T-helper 1 cell treated with Interleukin-12 subunit alpha and Interleukin-12 subunit beta and Interleukin-4 antibody, amounts not matched to agents 30 μg/mL and 1 μg/mL, for 36 hours (primary cell): Measurements from ENCODE around the gene FOSL2.

Experiments
- H3K27ac Mint-ChIP-seq: one replicate; pipeline ENCODE4 v1.8.0; 2021; ENCODE audit warnings: mild to moderate bottlenecking, mixed read lengths
- H3K27me3 Mint-ChIP-seq: one replicate; pipeline ENCODE4 v1.8.0; 2021; ENCODE audit warnings: low read depth, mixed read lengths
- H3K36me3 Mint-ChIP-seq: one replicate; pipeline ENCODE4 v1.8.0; 2021; ENCODE audit warnings: low read depth, mixed read lengths
- H3K4me1 Mint-ChIP-seq: one replicate; pipeline ENCODE4 v1.8.0; 2021; ENCODE audit warnings: low read depth, mixed read lengths
- H3K4me3 Mint-ChIP-seq: one replicate; pipeline ENCODE4 v1.8.0; 2021; ENCODE audit warnings: mild to moderate bottlenecking, moderate library complexity, mixed read lengths
- H3K9me3 Mint-ChIP-seq: one replicate; pipeline ENCODE4 v1.8.0; 2021; ENCODE audit warnings: mixed read lengths

FOSL2 gene

GRCh38 chr2:28430788-28431418 lies 38.2 kb downstream of the FOSL2 start:
- H3K36me3 Mint-ChIP-seq: peaks cover 4% of the 10 kb centered on the region
- H3K27ac Mint-ChIP-seq: peak overlapping the region; percentile 46
- no peak overlapping the region for H3K4me3 Mint-ChIP-seq
- peaks cover 4% of the 10 kb centered on the region for H3K9me3 Mint-ChIP-seq
- no peaks in the 10 kb centered on the region for H3K27me3 Mint-ChIP-seq
- H3K4me1 Mint-ChIP-seq: peaks cover 46% of the 10 kb centered on the region

DNA sequence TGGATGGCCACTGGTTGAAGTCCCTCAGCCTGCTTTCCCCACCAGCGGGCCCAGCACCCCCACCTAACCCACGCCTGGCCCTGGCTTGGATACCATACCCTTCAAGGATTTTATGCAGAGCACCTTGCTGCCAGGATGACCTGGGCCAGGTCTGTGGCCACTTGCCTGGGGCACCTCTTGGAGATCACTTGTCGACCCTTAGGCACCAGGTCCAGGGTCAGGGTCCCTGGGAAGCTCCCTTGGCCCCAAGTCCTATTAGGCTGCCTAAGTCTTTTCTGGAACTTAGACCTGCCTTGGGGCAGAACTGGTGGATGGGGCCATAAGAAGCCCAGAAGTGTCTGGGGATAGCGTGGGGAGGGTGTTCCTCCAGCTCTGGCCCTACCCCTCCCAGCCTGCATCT lies 39.1 kb downstream of the FOSL2 start:
- peaks cover 4% of the 10 kb centered on the region for H3K36me3 Mint-ChIP-seq
- H3K4me3 Mint-ChIP-seq: no peak overlapping the region
- H3K9me3 Mint-ChIP-seq: peaks cover 4% of the 10 kb centered on the region
- peaks cover 42% of the 10 kb centered on the region for H3K4me1 Mint-ChIP-seq
- no peak overlapping the region for H3K27ac Mint-ChIP-seq
- no peaks in the 10 kb centered on the region for H3K27me3 Mint-ChIP-seq

DNA sequence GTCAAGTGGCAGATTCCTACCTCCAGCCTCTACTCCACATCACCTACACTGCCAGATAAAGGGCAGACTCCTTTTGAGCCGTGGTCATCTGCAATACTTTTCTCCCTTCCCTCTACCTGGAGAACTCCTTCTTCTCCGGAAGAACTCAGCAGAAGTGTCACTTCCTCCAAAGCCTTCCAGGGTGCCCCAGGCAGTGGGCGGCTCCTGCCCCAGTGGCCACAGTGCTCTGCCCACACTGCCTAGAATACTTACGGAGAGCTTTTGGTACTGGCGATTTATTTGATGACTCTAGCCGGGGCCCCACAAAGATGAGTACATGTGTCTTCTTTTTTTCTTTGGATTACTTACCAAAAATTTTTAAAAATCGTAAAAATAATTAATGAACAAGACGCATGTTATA lies 39.7 kb downstream of the FOSL2 start:
- Mint-ChIP-seq H3K9me3 (peaks cover 4% of the 10 kb centered on the region), H3K36me3 (peaks cover 4% of the 10 kb centered on the region), H3K27me3 (no peaks in the 10 kb centered on the region), H3K27ac (no peak overlapping the region), H3K4me3 (no peak overlapping the region), H3K4me1 (peaks cover 42% of the 10 kb centered on the region)

DNA sequence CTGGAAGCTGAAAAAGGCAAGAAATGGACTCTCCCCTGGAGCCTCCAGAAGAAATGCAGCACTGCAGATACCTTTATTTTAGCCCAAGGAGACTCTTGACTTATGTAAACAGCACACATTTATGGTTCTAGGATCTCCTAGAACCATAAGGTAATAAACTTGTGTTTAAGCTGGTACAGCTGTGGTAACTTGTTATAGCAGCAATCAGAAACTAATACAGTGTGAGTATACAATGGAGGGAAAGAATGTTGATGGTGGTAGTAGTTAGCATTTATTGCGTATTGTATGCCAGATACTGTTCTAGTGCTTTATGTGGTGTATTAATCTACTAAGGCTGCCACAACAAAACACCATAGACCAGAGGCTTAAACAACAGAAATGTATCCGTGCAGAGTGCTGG lies 40.6 kb downstream of the FOSL2 start:
- no peaks in the 10 kb centered on the region for H3K27me3 Mint-ChIP-seq
- peaks cover 4% of the 10 kb centered on the region for H3K36me3 Mint-ChIP-seq
- H3K27ac Mint-ChIP-seq: no peak overlapping the region
- H3K9me3 Mint-ChIP-seq: peaks cover 4% of the 10 kb centered on the region
- peaks cover 42% of the 10 kb centered on the region for H3K4me1 Mint-ChIP-seq
- H3K4me3 Mint-ChIP-seq: no peak overlapping the region

- Mint-ChIP-seq H3K4me1 (peaks cover 47% of the 10 kb centered on the region), H3K27me3 (no peaks in the 10 kb centered on the region), H3K9me3 (peaks cover 4% of the 10 kb centered on the region), H3K4me3 (no peak overlapping the region), H3K36me3 (peaks cover 4% of the 10 kb centered on the region), H3K27ac (no peak overlapping the region)
Observed at GRCh38 chr2:28433935-28434599, 41.4 kb downstream of the FOSL2 start.

GRCh38 chr2:28434600-28434989 lies 41.9 kb downstream of the FOSL2 start:
- no peaks in the 10 kb centered on the region for H3K27me3 Mint-ChIP-seq
- peaks cover 46% of the 10 kb centered on the region for H3K4me1 Mint-ChIP-seq
- no peak overlapping the region for H3K27ac Mint-ChIP-seq
- H3K4me3 Mint-ChIP-seq: no peak overlapping the region
- peaks cover 4% of the 10 kb centered on the region for H3K9me3 Mint-ChIP-seq
- H3K36me3 Mint-ChIP-seq: peaks cover 4% of the 10 kb centered on the region

DNA sequence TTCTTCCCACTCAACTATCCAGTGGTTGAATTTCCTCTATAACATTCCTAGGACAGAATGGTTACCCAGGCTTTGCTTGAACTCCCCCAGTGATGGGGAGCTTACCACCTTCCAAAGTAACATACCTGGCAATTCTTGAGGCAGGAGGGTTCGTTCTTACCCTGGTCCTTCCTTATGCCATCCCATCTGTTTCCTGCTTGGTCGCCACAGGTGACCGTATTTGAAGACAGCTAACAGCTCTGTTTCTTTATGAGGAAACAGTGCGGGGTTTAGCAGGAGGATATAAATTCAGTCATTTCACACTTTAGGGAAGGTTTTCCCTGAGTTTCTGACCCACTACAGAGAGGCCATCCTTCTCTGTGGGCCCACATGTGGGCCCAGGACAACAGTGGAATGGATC lies 42.6 kb downstream of the FOSL2 start:
- Mint-ChIP-seq H3K9me3 (peaks cover 4% of the 10 kb centered on the region), H3K27me3 (no peaks in the 10 kb centered on the region), H3K36me3 (peaks cover 4% of the 10 kb centered on the region), H3K4me3 (no peak overlapping the region), H3K4me1 (peaks cover 41% of the 10 kb centered on the region), H3K27ac (no peak overlapping the region)

GRCh38 chr2:28435814-28436351 lies 43.2 kb downstream of the FOSL2 start:
- Mint-ChIP-seq H3K4me1 (peaks cover 34% of the 10 kb centered on the region), H3K36me3 (peaks cover 4% of the 10 kb centered on the region), H3K9me3 (peaks cover 4% of the 10 kb centered on the region), H3K4me3 (no peak overlapping the region), H3K27ac (no peak overlapping the region), H3K27me3 (no peaks in the 10 kb centered on the region)

- H3K27ac Mint-ChIP-seq: no peak overlapping the region
- H3K4me1 Mint-ChIP-seq: peaks cover 31% of the 10 kb centered on the region
- no peak overlapping the region for H3K4me3 Mint-ChIP-seq
- H3K36me3 Mint-ChIP-seq: peaks cover 4% of the 10 kb centered on the region
- peaks cover 4% of the 10 kb centered on the region for H3K9me3 Mint-ChIP-seq
- H3K27me3 Mint-ChIP-seq: no peaks in the 10 kb centered on the region
Observed at GRCh38 chr2:28436525-28437051, 43.9 kb downstream of the FOSL2 start.

DNA sequence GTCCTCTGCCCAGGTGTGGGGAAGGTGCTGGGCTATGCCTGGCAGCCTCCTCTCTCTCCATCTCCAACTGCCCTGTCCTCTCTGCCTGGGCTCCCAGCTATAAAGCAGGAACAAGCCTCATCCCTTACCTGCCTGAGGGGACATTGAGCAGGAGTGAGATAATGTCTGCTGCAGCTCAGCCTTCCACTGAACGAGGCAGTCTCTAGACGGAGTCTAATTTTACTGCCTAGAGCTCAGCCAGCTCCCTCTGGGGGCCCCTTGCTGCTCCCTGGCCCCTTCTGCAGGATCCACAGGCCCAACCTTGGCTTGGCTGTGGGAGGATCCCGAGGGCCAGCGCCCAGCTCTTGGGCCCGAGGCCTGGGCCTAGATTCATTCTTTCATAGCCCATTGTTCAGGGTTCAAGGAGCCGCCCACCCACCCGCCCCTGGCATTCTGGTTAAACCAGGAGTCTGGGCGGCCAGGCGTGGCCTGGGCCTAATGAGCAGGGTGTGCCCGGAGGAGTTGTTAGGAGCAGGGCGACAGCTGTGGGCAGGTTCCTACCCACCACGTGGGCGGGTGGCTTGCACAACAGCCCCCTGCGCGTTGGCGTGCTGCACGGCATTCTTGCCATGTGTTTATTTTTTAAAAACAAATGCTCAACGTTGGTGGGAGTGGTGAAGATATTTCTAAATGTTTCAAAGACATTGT lies 44.6 kb downstream of the FOSL2 start:
- Mint-ChIP-seq H3K36me3 (peaks cover 4% of the 10 kb centered on the region), H3K4me1 (peaks cover 27% of the 10 kb centered on the region), H3K4me3 (no peak overlapping the region)

GRCh38 chr2:28437918-28438317 lies 45.3 kb downstream of the FOSL2 start:
- H3K4me3 Mint-ChIP-seq: no peak overlapping the region
- no peak overlapping the region for H3K27ac Mint-ChIP-seq
- H3K27me3 Mint-ChIP-seq: no peaks in the 10 kb centered on the region
- peaks cover 1% of the 10 kb centered on the region for H3K36me3 Mint-ChIP-seq
- peaks cover 25% of the 10 kb centered on the region for H3K4me1 Mint-ChIP-seq
- H3K9me3 Mint-ChIP-seq: peaks cover 2% of the 10 kb centered on the region

More for the DNA sequence above, 44.6 kb downstream of the FOSL2 start:
- H3K27ac Mint-ChIP-seq: no peak overlapping the region
- H3K9me3 Mint-ChIP-seq: peaks cover 4% of the 10 kb centered on the region
- H3K27me3 Mint-ChIP-seq: no peaks in the 10 kb centered on the region

DNA sequence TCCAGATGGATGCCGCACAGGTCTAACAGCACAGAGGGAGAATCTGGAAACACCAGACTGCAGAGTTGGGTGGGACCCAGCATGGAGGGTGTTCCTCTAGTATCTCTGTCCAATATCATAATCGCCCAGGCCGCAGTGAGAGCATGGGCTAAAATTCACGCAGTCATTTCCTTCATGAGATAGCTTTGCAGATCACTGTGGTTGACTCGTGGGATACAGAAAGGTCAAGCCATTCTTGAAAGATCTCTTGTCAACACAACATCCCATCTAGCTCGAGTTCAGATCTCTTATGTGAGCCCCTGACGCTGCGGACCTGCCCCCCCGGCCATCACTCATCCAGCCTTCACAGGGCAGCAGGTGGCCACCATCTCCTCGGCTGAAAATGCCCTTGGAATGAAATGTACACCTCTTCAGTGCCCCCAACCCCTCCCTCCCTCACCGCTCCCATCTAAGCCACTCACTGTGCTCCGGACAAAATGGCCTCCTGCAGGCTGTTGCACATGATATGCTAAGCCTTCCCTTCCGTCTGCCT lies 45.9 kb downstream of the FOSL2 start:
- Mint-ChIP-seq H3K27ac (no peak overlapping the region), H3K27me3 (no peaks in the 10 kb centered on the region), H3K4me1 (peaks cover 26% of the 10 kb centered on the region), H3K36me3 (peaks cover 2% of the 10 kb centered on the region), H3K9me3 (no peaks in the 10 kb centered on the region), H3K4me3 (no peak overlapping the region)

DNA sequence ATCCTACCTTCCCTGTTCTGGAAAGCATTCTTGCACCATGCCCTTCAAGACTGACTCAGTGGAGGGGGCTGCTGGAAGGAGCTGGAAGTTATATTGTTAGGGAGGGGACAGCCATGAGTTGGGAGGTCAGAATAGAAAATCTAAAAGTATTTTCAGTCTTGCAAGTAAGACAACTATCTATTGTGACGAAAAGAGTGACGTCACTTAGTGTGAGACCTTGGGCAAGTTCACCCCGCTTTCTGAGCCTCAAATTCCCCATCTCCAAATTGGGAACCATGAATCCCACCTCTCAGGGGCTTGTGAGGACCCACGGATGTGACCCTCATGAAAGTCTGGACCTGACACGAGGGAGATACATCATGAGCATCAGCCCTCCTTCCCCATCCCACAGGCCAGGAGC lies 46.5 kb downstream of the FOSL2 start:
- Mint-ChIP-seq H3K27me3 (no peaks in the 10 kb centered on the region), H3K27ac (no peak overlapping the region)

GRCh38 chr2:28439763-28440162 lies 47.1 kb downstream of the FOSL2 start:
- H3K9me3 Mint-ChIP-seq: no peaks in the 10 kb centered on the region
- no peak overlapping the region for H3K27ac Mint-ChIP-seq
- H3K36me3 Mint-ChIP-seq: peaks cover 3% of the 10 kb centered on the region
- H3K4me1 Mint-ChIP-seq: peaks cover 18% of the 10 kb centered on the region
- H3K4me3 Mint-ChIP-seq: no peak overlapping the region
- no peaks in the 10 kb centered on the region for H3K27me3 Mint-ChIP-seq

More for the DNA sequence above, 46.5 kb downstream of the FOSL2 start:
- H3K4me1 Mint-ChIP-seq: peaks cover 23% of the 10 kb centered on the region
- no peak overlapping the region for H3K4me3 Mint-ChIP-seq
- no peaks in the 10 kb centered on the region for H3K9me3 Mint-ChIP-seq
- peaks cover 3% of the 10 kb centered on the region for H3K36me3 Mint-ChIP-seq
